Endodermal cell (in vitro differentiated cells): ENCODE data around the gene DCAF10. TPM values are rescaled to one million over a fixed set of nuclear protein-coding genes. Genes with fewer than 3 reads are reported as not detected.
"Not testable (repeated sequence)": the region's sequence is repeated elsewhere in the genome, so short reads cannot be mapped to it uniquely, and the experiment has no call there.

Source experiments
- DNase-seq: peaks from one replicate; pipeline ENCODE4 v3.0.0-alpha.2; 2017
- H3K27ac ChIP-seq: 2 replicates; pipeline ENCODE4 v1.5.1; 2013; ENCODE audit warnings: mild to moderate bottlenecking, low read depth, low read length, moderate library complexity
- H3K27me3 ChIP-seq: 2 replicates; pipeline ENCODE4 v1.6.1; 2013; ENCODE audit warnings: mild to moderate bottlenecking, low read length, moderate library complexity; ENCODE audit not compliant: insufficient read depth, control insufficient read depth, poor library complexity, severe bottlenecking
- H3K36me3 ChIP-seq: 2 replicates; pipeline ENCODE4 v1.7.0; 2013; ENCODE audit warnings: mild to moderate bottlenecking, low read length, moderate library complexity; ENCODE audit not compliant: control insufficient read depth, insufficient read depth
- H3K4me1 ChIP-seq: one replicate; pipeline ENCODE4 v1.7.0; 2013; ENCODE audit warnings: low read length; ENCODE audit not compliant: control insufficient read depth, insufficient read depth
- H3K4me3 ChIP-seq: 2 replicates; pipeline ENCODE4 v1.5.1; 2013; ENCODE audit warnings: mild to moderate bottlenecking, low read length, moderate library complexity
- H3K9ac ChIP-seq: 2 replicates; pipeline ENCODE4 v1.6.1; 2013; ENCODE audit warnings: mild to moderate bottlenecking, low read length, moderate library complexity; ENCODE audit not compliant: poor library complexity, severe bottlenecking; ENCODE audit errors: extremely low read depth
- H3K9me3 ChIP-seq: 2 replicates; pipeline ENCODE4 v1.6.1; 2013; ENCODE audit warnings: mild to moderate bottlenecking, low read length, moderate library complexity; ENCODE audit not compliant: control insufficient read depth
- H3K27ac Mint-ChIP-seq: 2 replicates; pipeline ENCODE4 v1.8.0; 2020; ENCODE audit warnings: mixed read lengths
- H3K27me3 Mint-ChIP-seq: 2 replicates; pipeline ENCODE4 v1.8.0; 2021; ENCODE audit warnings: mild to moderate bottlenecking, mixed read lengths; ENCODE audit not compliant: insufficient read depth
- H3K36me3 Mint-ChIP-seq: 2 replicates; pipeline ENCODE4 v1.8.0; 2020; ENCODE audit warnings: low read depth, mixed read lengths
- H3K4me1 Mint-ChIP-seq: 2 replicates; pipeline ENCODE4 v1.8.0; 2020; ENCODE audit warnings: mixed read lengths
- H3K4me3 Mint-ChIP-seq: 2 replicates; pipeline ENCODE4 v1.8.0; 2020; ENCODE audit warnings: mild to moderate bottlenecking, moderate library complexity, mixed read lengths
- H3K9me3 Mint-ChIP-seq: 2 replicates; pipeline ENCODE4 v1.8.0; 2020; ENCODE audit warnings: mild to moderate bottlenecking, mixed read lengths
- CTCF ChIP-seq: fragments of 200-600 bp; sonication (generic); conservative IDR thresholded peaks from 2 replicates; pipeline ENCODE4 v1.5.0; 2021; ENCODE audit warnings: antibody characterized with exemption, mild to moderate bottlenecking
- WGBS, 2 experiments: methylation state at CpG; one replicate each; pipeline versions ENCODE4 v1.1.5 to v1.1.7; 2013; ENCODE audit warnings: missing lambda C conversion rate in 2 of 2, mixed read lengths in 1 of 2; ENCODE audit not compliant: insufficient coverage in 1 of 2, insufficient read length in 1 of 2; 5-methylcytosine and 5-hydroxymethylcytosine counted together
- total RNA-seq, 2 donors: library from RNA; stranded (reverse); fragmentation: NEBNext Ultra II Directional in 1 of 2; extraction: Animal tissue kit (Norgen Biotek cat#: 25700) in 1 of 2; gene quantifications; 2 replicates in 1 of 2; 3 replicates in 1 of 2; pipeline ENCODE4 v1.2.1, GENCODE V29; 2021

DCAF10 gene
- total RNA-seq, 2 donors from 2014 or later: 24.0 to 26.3 TPM

GRCh38 chr9:37760416-37761161 is 40.0 kb upstream of the DCAF10 start:
- no peak overlapping the region for H3K9ac ChIP-seq
- H3K36me3 Mint-ChIP-seq: peaks cover 28% of the 10 kb centered on the region
- no peak overlapping the region for H3K27ac Mint-ChIP-seq
- no peak for DNase-seq
- H3K27me3 ChIP-seq: no peaks in the 10 kb centered on the region
- no peak overlapping the region for H3K4me3 ChIP-seq
- H3K4me1 ChIP-seq: peaks cover 4% of the 10 kb centered on the region
- H3K27ac ChIP-seq: no peak overlapping the region
- no peak for TF ChIP-seq CTCF
- no peaks in the 10 kb centered on the region for H3K9me3 ChIP-seq
- no peak overlapping the region for H3K4me3 Mint-ChIP-seq
- 90 to 96% methylated on average over 7 of the region's 7 CpGs for WGBS, 2 experiments
- peaks cover 7% of the 10 kb centered on the region for H3K36me3 ChIP-seq
- peaks cover 4% of the 10 kb centered on the region for H3K9me3 Mint-ChIP-seq
- H3K4me1 Mint-ChIP-seq: peaks cover 7% of the 10 kb centered on the region
- no peaks in the 10 kb centered on the region for H3K27me3 Mint-ChIP-seq

- H3K4me1 ChIP-seq: no peaks in the 10 kb centered on the region
- Mint-ChIP-seq H3K9me3 (peaks cover 7% of the 10 kb centered on the region), H3K27me3 (no peaks in the 10 kb centered on the region), H3K4me3 (no peak overlapping the region), H3K4me1 (no peaks in the 10 kb centered on the region), H3K27ac (no peak overlapping the region), H3K36me3 (peaks cover 35% of the 10 kb centered on the region)
- DNase-seq: no peak
- peaks cover 7% of the 10 kb centered on the region for H3K36me3 ChIP-seq
- H3K4me3 ChIP-seq: no peak overlapping the region
- no peak overlapping the region for H3K9ac ChIP-seq
- no peak for TF ChIP-seq CTCF
- 63 to 100% methylated on average over 1 to 3 of the region's 3 CpGs for WGBS, 2 experiments
- H3K9me3 ChIP-seq: no peaks in the 10 kb centered on the region
- H3K27ac ChIP-seq: no peak overlapping the region
- H3K27me3 ChIP-seq: no peaks in the 10 kb centered on the region
These were observed 39.1 kb upstream of the DCAF10 start for GRCh38 chr9:37761511-37761910.

GRCh38 chr9:37765263-37765662 is 35.3 kb upstream of the DCAF10 start:
- not testable (repeated sequence) for H3K9me3 Mint-ChIP-seq, H3K27ac Mint-ChIP-seq, H3K9me3 ChIP-seq, H3K4me3 ChIP-seq, H3K4me1 ChIP-seq, H3K36me3 ChIP-seq, H3K9ac ChIP-seq, H3K27me3 ChIP-seq, DNase-seq, H3K4me1 Mint-ChIP-seq, H3K27ac ChIP-seq, H3K4me3 Mint-ChIP-seq, H3K27me3 Mint-ChIP-seq
- 77% methylated on average over 5 of the region's 6 CpGs; no CpG with 5 or more reads in 1 of the 2 experiments for WGBS, 2 experiments
- peaks cover 47% of the 10 kb centered on the region for H3K36me3 Mint-ChIP-seq
